ENCODE measurements around the gene LRRC8D. TPM values are rescaled to one million over a fixed set of nuclear protein-coding genes. Genes with fewer than 3 reads are reported as not detected.
A peak's percentile ranks its signal among the peaks of the same experiment; 100 is the strongest.

Gene LRRC8D
- total and polyA plus RNA-seq, 8 donors: 14.3 to 23.6 (median 17.0) TPM

DNA sequence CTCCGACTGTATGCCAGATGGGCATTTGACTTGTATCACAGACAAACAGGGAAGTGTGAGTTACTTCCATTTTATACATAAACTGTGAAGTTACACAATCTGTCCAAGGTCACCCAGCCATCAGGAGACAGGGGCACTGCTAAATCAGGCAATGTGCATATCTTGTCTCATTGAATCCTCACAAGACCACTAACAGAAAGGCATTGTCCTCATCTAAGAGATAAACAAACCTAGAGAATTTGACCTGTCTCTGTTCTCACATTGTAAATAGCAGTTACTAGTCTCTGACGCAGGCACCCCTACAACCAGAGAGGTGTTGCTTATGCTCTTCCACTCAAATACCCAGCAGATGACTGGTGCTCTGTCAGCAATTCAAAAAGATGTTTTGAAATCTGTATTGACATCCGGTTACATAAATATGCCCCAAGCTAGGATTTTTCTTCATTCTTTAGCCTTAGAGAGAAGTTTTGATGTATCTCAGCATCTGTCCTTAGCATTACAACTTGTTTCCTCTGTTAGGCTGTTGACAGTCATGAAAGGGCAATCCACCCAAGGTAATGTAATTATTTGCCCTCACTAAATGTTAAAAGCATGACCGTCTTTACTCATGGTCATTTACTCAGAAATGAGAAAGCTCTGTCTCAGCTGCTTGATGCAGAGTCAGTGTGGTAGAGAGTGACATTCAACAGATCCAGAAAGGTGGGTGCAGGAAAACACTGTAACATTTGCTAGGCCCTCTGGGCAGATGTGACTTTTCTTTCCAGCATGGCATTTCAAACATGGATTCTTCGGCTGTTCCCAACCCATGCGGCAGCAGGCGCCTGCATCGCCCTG, 122.2 kb downstream of the LRRC8D start:
- Histone ChIP-seq H3K4me1 (peaks cover 0 to 9% of the 10 kb centered on the region in 2 donors), H3K27me3 (no peaks in the 10 kb centered on the region), H3K27ac (peak overlapping the region in 1 of 2 donors; percentile 70), H3K36me3 (no peaks in the 10 kb centered on the region), H3K4me3 (no peak overlapping the region), H3K9me3 (no peaks in the 10 kb centered on the region)
- DNase-seq: no peak
- TF ChIP-seq, protein P1, sequence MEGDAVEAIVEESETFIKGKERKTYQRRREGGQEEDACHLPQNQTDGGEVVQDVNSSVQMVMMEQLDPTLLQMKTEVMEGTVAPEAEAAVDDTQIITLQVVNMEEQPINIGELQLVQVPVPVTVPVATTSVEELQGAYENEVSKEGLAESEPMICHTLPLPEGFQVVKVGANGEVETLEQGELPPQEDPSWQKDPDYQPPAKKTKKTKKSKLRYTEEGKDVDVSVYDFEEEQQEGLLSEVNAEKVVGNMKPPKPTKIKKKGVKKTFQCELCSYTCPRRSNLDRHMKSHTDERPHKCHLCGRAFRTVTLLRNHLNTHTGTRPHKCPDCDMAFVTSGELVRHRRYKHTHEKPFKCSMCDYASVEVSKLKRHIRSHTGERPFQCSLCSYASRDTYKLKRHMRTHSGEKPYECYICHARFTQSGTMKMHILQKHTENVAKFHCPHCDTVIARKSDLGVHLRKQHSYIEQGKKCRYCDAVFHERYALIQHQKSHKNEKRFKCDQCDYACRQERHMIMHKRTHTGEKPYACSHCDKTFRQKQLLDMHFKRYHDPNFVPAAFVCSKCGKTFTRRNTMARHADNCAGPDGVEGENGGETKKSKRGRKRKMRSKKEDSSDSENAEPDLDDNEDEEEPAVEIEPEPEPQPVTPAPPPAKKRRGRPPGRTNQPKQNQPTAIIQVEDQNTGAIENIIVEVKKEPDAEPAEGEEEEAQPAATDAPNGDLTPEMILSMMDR (IDR thresholded peaks at IDR 0.05): no peak
- peak; percentile 20 for ATAC-seq
- intact Hi-C loops (cut with DNase I): no loop called here

- Histone ChIP-seq H3K4me3 (no peak overlapping the region), H3K36me3 (no peaks in the 10 kb centered on the region), H3K9me3 (no peaks in the 10 kb centered on the region), H3K4me1 (peaks cover 0 to 9% of the 10 kb centered on the region in 2 donors), H3K27me3 (no peaks in the 10 kb centered on the region), H3K27ac (no peak overlapping the region)
- ATAC-seq (no peak), DNase-seq (no peak)
- intact Hi-C loops (cut with DNase I): no loop called here
- TF ChIP-seq, protein P1 (IDR thresholded peaks at IDR 0.05): no peak
Observed at GRCh38 chr1:89943846-89944781, 123.3 kb downstream of the LRRC8D start.

DNA sequence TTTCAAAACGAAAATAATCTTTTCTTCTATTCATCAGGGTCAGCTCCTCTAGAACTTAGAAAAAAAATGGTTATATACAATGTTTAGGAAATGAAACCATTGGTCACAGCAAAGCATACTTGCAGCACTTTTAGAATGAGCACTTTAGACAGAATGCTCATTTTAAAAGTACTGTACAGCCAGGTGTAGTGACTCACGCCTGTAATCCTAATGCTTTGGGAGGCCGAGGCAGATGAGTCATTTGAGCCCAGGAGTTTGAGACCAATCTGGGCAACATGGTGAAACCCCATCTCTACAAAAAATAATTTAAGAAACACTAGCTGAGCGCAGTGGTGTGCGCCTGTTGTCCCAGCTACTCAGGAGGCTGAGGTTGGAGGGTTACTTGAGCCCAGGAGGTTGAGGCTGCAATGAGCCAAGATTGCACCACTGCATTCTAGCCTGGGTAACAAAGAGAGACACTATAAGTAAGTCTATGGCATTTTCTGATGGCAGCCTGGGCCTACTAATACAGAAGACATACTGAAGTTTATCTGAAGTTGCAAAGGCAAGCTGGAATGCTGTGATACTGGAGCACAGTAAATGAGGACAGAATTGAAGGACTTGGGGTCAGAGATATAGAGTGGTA, 125.1 kb downstream of the LRRC8D start:
- TF ChIP-seq, protein P1 (IDR thresholded peaks at IDR 0.05): no peak
- Histone ChIP-seq H3K36me3 (no peaks in the 10 kb centered on the region), H3K27me3 (no peaks in the 10 kb centered on the region), H3K9me3 (no peaks in the 10 kb centered on the region), H3K27ac (no peak overlapping the region), H3K4me3 (no peak overlapping the region), H3K4me1 (peaks cover 0 to 9% of the 10 kb centered on the region in 2 donors)
- intact Hi-C loops (cut with DNase I): no loop called here
- no peak for ATAC-seq
- no peak for DNase-seq

DNA sequence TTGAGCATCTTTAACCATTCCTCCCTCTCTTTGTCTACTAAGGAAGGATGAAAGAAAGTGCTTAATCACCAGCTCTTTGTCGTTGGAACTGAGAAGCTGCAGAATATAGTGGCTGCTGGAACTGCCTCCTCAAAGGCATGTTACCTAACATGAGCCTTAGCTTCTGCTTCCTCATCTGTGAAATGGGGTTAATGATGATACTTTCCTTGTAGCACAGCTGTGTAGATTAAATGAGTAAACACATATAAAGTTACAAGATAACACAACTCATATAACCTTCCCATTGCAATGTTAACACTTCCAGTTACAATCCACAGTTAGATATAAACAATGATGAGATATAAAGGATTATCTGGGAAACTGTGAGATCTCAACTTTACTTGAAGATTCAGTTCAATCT, 125.7 kb downstream of the LRRC8D start:
- H3K9me3 ChIP-seq: no peaks in the 10 kb centered on the region

More for the DNA sequence above, 125.7 kb downstream of the LRRC8D start:
- Histone ChIP-seq H3K4me1 (peaks cover 0 to 9% of the 10 kb centered on the region in 2 donors), H3K36me3 (no peaks in the 10 kb centered on the region), H3K27ac (no peak overlapping the region), H3K4me3 (no peak overlapping the region), H3K27me3 (no peaks in the 10 kb centered on the region)
- ATAC-seq: no peak
- intact Hi-C loops (cut with DNase I): no loop called here
- TF ChIP-seq, protein P1 (IDR thresholded peaks at IDR 0.05): no peak
- DNase-seq: no peak
